Muscle of leg (tissue), 11 donors: ENCODE measurements around the gene WNT9A. TPM values are rescaled to one million over a fixed set of nuclear protein-coding genes. Genes with fewer than 3 reads are reported as not detected.

Source experiments
- DNase-seq: peaks from one replicate; pipeline ENCODE4 v3.0.0; 2013
- H3K27ac ChIP-seq: one replicate; pipeline ENCODE4 v1.5.1; 2013; ENCODE audit warnings: mild to moderate bottlenecking, low read length, control low read depth
- H3K27me3 ChIP-seq: one replicate; pipeline ENCODE4 v1.6.1; 2013; ENCODE audit warnings: low read length; ENCODE audit not compliant: control insufficient read depth, insufficient read depth
- H3K36me3 ChIP-seq: one replicate; pipeline ENCODE4 v1.6.1; 2013; ENCODE audit warnings: low read length; ENCODE audit not compliant: control insufficient read depth, insufficient read depth
- H3K4me1 ChIP-seq: one replicate; pipeline ENCODE4 v1.6.1; 2013; ENCODE audit warnings: low read length; ENCODE audit not compliant: control insufficient read depth, insufficient read depth
- H3K4me3 ChIP-seq: one replicate; pipeline ENCODE4 v1.5.1; 2013; ENCODE audit warnings: low read length, control low read depth
- H3K9me3 ChIP-seq: replicated peaks from 2 replicates; pipeline ENCODE4 v1.6.1; 2013; ENCODE audit warnings: low read depth, low read length; ENCODE audit not compliant: control insufficient read depth
- WGBS: methylation state at CpG from one replicate; pipeline ENCODE4 v1.1.5; 2013; ENCODE audit warnings: missing lambda C conversion rate; ENCODE audit not compliant: insufficient coverage; 5-methylcytosine and 5-hydroxymethylcytosine counted together
- polyA plus RNA-seq, 8 donors: library from polyadenylated mRNA; unstranded; fragments of 120-200 nt; gene quantifications; one replicate each; pipeline versions ENCODE4 v1.2.1 to v1.2.3, GENCODE V29; 2013; ENCODE audit warnings: inconsistent platforms in 1 of 8, low replicate concordance in 1 of 8; ENCODE audit not compliant: insufficient read length in 8 of 8, insufficient read depth in 1 of 8
- total RNA-seq: library from RNA; stranded (reverse); fragments of 120-200 nt; gene quantifications from one replicate; pipeline ENCODE4 v1.2.4, GENCODE V29; 2013

The WNT9A gene
- total and polyA plus RNA-seq, 9 donors = 4.6 to 10.2 (median 6.5) TPM

DNA sequence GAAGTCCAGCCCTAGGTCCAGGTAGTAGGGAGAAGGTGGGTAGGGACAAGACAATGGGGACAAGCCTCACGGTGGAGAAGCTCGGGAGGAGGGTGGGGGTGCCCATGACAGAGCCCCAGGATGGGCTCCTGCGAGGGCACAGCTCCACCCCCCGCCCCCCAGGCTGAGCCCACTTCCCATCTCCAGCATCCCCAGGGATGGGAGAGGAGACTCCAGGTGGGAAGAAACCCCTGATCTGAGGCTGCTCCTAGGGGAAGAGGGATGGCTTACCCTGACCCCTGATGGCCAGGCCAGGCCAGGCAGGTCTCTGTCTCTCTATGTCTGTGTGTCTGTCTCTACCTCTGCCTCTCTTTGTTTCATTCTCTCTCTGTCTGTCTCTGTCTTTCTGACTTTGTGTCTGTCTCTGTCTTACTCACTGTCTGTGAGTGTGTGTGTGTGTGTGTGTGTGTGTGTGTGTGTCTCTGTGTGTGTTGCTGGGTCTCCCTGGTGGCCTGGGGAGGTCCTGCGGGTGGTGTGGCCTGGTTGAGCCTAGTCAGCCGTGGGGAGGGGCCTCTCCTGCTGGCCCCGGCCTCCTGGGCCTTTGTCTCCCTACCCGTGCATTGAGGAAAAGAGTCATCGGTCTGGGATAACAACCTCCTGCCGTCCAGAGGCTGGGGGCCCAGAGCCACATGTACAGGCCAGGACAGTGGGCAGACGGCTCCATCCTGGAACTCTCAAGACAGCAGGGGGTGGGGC, 45.7 kb downstream of the WNT9A start:
- Histone ChIP-seq H3K4me3 (no peak overlapping the region), H3K27me3 (no peaks in the 10 kb centered on the region), H3K36me3 (no peaks in the 10 kb centered on the region), H3K27ac (no peak overlapping the region), H3K4me1 (peaks cover 37% of the 10 kb centered on the region), H3K9me3 (no peaks in the 10 kb centered on the region)
- WGBS = 24% methylated on average over 6 of the region's 11 CpGs
- DNase-seq = no peak

DNA sequence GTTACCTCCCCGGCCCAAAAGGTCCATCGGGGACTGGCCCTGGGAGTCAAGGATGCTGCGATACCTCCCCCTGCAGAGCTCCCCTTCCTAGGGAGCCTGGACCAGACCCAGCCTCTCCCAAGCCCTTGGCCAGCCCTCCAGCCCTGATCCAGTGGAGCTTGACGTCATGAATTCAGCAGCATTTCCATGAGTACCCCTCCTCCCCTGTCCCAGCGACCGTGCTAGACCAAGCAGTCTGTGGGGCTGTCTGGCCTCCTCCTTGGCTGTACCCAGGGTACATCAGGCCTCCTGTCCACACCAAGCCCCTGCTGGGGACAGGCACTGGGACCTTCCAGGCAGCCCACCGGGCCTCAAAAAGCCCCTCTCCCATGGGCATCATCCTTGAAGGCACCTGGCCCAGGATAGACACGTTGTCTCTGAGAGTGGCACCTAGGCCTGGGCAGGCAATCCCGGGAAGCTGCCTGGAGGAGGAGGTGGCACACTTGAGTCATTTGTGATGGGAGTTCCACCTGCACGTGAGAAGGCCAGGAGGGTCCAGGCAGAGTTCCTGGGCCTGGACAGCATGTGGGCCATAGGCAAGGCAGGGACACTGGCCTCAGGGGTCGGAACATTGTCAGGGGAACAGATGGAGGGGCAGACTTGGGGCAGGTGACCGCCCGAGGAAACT, 46.4 kb downstream of the WNT9A start:
- WGBS = 82% methylated on average over 11 of the region's 13 CpGs
- Histone ChIP-seq H3K4me3 (no peak overlapping the region), H3K9me3 (no peaks in the 10 kb centered on the region), H3K4me1 (peaks cover 37% of the 10 kb centered on the region), H3K27me3 (no peaks in the 10 kb centered on the region), H3K27ac (no peak overlapping the region), H3K36me3 (no peaks in the 10 kb centered on the region)
- DNase-seq = peak; percentile 45

DNA sequence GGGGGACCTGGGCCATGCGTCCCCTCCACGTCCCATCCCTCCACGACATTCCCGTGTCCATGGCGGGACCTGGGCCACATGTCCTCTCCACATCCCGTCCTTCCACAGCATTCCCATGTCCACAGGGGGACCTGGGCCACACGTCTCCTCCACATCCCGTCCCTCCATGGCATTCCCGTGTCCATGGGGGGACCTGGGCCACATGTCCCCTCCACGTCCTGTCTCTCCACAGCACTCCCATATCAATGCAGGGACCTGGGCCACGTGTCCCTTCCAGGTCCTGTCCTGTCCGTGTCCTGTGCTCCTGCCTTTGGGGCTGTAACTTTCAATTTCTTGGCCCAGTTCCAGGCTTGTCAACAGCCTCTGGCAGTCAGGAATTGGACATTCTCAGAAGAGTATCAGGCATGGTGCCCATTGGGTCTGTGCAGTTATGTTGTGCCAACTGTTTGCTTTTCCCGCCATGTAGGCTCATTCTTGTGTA, 47.1 kb downstream of the WNT9A start:
- no peak for DNase-seq
- 86% methylated on average over 12 of the region's 13 CpGs for WGBS
- no peak overlapping the region for H3K27ac ChIP-seq
- H3K9me3 ChIP-seq = no peaks in the 10 kb centered on the region
- peaks cover 42% of the 10 kb centered on the region for H3K4me1 ChIP-seq
- no peaks in the 10 kb centered on the region for H3K27me3 ChIP-seq
- no peaks in the 10 kb centered on the region for H3K36me3 ChIP-seq
- H3K4me3 ChIP-seq = no peak overlapping the region

DNA sequence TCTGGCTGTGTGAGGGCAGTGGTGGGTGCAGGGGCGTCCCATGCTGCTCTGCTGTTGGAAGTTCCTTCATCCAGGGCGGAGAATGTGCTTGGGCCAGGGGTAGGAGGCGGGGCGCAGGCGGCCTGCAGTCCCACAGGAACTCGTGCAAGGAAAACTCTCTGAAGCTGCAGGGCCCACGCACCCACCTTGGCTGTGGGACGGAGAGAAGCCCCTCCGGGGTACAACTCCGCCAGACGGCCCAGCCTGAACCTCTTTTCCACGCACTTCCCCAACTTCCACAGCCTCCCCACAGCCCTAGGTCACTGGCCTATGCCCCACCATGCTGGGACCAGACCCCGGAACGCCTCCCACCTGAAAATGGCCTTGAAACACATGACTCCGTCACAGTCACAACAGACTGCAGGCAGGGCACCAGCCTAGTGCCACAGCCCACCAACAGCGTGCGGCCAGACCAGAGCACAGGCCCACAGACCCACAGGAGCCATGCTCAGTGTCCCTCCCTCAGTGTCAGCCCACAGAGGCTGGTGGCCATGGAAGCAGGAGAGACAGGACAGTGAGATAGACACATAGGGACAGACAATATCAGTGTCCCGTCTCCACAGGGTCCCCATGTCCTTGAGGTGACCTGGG, 47.8 kb downstream of the WNT9A start:
- Histone ChIP-seq H3K4me1 (peaks cover 41% of the 10 kb centered on the region), H3K4me3 (no peak overlapping the region), H3K27ac (no peak overlapping the region), H3K36me3 (no peaks in the 10 kb centered on the region), H3K27me3 (no peaks in the 10 kb centered on the region), H3K9me3 (no peaks in the 10 kb centered on the region)
- 46% methylated on average over 13 of the region's 18 CpGs for WGBS
- DNase-seq = no peak

DNA sequence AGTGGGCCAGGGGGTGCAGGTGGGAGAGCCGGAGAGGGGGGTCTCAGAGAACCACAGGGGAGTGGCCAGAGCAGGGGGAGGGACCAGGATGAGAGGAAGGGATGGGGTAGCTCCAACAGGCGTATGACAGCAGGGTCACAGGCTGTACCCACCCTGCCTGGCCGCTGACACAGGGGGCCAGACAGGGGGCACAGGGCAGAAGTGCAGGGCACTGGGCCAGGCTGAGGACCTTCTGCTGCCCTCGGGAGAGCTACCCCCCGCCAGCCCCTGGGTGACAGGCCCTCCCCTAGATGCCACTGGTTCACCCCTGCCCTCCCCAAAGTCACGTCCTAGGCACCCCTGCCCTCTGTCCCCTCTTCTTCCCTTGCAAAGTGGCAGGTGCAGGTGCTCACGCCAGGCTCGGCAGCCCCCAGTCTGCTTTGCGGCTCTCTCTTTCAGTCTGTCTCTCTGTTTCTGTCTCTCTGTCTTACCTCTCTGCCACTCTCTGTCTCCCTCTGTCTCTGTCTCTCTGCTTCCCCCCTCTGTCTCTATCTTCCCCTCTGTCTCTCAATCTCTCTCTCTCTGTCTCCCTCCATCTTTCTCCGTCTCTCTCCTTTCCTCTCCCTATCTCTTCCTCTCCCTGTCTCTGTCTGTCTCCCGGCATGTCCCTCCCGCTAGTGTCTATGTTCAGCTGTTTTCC, 48.5 kb downstream of the WNT9A start:
- no peaks in the 10 kb centered on the region for H3K36me3 ChIP-seq
- H3K4me1 ChIP-seq = peaks cover 37% of the 10 kb centered on the region
- no peak overlapping the region for H3K4me3 ChIP-seq
- no peak overlapping the region for H3K27ac ChIP-seq
- no peaks in the 10 kb centered on the region for H3K9me3 ChIP-seq
- WGBS = 60% methylated on average over 8 of the region's 12 CpGs
- no peak for DNase-seq
- no peaks in the 10 kb centered on the region for H3K27me3 ChIP-seq

DNA sequence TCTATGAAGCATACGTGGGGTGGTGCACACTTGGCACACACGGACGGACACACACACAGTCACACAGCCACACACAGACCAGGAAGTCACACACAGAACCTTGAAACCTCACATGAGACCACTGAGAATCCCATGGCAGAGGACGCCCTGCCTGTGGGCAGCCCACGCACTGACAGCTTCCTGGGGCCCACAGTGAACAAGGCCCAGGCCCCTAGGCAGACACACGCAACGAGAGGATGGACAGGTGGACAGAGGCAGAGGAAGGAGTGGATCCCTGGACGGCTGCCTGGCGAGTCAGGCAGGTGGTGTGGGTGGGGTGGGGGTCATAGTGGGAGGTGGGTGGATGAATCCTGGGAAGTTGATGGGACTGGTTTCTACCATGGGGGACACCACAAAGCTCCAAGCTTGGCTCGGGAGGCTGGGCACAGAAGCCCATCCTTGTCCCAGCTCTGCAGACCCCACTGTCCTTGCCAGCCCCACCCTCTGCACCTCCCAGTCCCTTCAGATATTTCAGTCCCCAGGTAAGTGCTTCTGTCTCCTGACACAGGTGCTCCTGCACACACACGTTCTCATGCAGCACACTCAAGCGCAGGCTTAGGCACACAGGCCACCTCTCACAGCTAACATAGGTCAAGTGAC, 49.1 kb downstream of the WNT9A start:
- Histone ChIP-seq H3K36me3 (no peaks in the 10 kb centered on the region), H3K4me1 (peaks cover 31% of the 10 kb centered on the region), H3K27me3 (no peaks in the 10 kb centered on the region), H3K4me3 (no peak overlapping the region), H3K9me3 (no peaks in the 10 kb centered on the region), H3K27ac (no peak overlapping the region)
- DNase-seq = no peak
- WGBS = 72% methylated on average over 7 of the region's 12 CpGs

DNA sequence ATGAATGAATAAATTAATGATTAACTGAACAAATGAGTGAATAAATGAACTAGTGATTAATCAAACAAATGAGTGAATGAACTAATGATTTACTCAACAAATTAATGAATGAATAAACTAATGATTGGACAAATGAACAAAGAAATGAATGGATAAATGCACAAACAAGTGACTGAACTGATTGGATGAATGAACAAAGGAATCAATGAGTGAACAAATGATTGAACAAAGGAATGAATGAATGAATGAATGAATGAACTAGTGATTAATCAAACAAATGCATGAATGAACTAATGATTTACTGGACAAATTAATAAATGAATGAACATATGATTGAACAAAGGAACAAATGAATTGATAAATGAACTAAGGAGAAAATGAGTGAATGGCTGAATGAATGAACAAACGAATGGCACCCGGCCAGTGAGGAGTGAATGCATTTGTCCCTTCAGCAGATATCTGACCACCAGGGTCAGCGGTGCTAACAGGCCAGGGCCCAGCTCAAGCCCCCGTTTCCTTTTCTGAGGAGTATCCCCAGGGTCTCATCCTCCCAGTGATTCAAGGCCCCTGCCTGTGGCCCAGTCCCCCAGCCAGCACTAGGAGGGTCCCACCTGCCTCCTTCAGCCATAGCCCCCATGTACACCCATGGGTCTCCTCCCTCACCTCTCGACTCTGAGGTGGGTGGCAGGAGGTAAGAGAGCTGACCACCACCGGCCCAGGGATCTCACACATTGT, 49.9 kb downstream of the WNT9A start:
- 81% methylated on average over 4 of the region's 6 CpGs for WGBS

DNA sequence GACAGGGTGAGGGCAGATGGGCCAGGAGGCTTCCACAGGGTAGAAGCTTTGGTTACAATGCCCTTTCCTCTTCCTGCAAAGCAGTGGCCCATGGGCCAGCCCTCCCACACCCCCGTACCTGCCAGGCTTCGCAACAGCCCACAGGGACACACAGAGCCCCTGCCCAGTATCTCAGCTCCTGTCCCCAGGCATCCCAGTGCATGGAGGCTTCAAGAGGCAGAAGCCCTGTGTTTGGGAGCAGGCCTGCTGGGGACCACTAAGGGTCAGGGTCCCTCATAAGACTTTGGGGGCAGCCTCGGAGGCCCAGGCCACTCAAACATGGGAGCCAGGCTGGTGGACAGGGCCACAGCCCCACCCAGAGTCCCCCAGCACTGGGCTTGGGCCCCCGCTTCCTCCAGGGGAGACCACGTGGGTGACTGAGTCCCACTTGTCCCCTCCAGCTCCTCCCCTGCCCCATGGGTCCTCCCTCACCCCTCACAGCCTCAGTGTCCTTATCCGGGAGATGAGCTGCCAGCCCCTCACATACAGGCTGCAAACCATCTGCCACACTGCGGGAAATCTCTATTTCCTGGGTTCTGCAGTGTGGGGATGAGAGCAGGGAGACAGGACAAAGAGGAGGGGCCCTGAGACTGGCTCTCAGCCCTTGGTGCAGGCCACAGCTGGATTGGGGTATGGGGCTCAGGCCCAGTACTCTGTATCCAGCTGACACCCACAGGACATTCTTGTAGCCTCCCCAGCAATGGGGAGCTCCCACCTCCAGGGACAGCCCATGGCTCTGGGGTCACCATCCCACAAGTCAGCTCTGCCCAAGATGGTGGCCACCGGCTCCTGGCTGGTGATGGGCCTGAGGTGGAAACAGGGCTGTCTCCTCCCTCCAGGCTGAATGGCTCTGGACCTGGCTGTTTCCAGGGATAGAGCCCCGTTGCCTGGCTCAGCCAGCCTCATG, 50.7 kb downstream of the WNT9A start:
- Histone ChIP-seq H3K27me3 (no peaks in the 10 kb centered on the region), H3K9me3 (no peaks in the 10 kb centered on the region), H3K27ac (no peak overlapping the region), H3K4me1 (peaks cover 31% of the 10 kb centered on the region), H3K36me3 (no peaks in the 10 kb centered on the region), H3K4me3 (no peak overlapping the region)
- no peak for DNase-seq
- 88% methylated on average over 3 of the region's 9 CpGs for WGBS

More for the DNA sequence above, 49.9 kb downstream of the WNT9A start:
- Histone ChIP-seq H3K27me3 (no peaks in the 10 kb centered on the region), H3K4me3 (no peak overlapping the region), H3K36me3 (no peaks in the 10 kb centered on the region), H3K27ac (no peak overlapping the region), H3K9me3 (no peaks in the 10 kb centered on the region), H3K4me1 (peaks cover 30% of the 10 kb centered on the region)
- DNase-seq = no peak
